HepG2 (cell line): ENCODE data around the gene DNAAF8. TPM values are rescaled to one million over a fixed set of nuclear protein-coding genes. Genes with fewer than 3 reads are reported as not detected.

Experiments used
- CCAR2 ChIP-seq: fragments of 200-400 bp; formaldehyde crosslinking; optimal IDR thresholded peaks from 2 replicates; pipeline ENCODE3; 2018; ENCODE audit warnings: low read depth, mild to moderate bottlenecking, low read length, moderate library complexity
- CCDC6 ChIP-seq: sonication (generic); formaldehyde crosslinking; IDR thresholded peaks from 2 replicates; pipeline ENCODE4 v1.8.1; 2022; ENCODE audit warnings: mild to moderate bottlenecking, missing genetic modification reagents, moderate library complexity
- CEBPG ChIP-seq: IDR thresholded peaks from 2 replicates; pipeline ENCODE4 v1.6.1; 2016
- GATAD2A ChIP-seq: IDR thresholded peaks from 2 replicates; pipeline ENCODE4 v1.6.1; 2016
- HCFC1 ChIP-seq: fragments of 150-350 bp; IDR thresholded peaks from 2 replicates; pipeline ENCODE4 v1.6.1; 2014; ENCODE audit warnings: low read depth, low read length
- MIER3 ChIP-seq: IDR thresholded peaks from 2 replicates; pipeline ENCODE4 v1.6.1; 2016; ENCODE audit warnings: missing compliant biosample characterization, borderline replicate concordance
- MXD4 ChIP-seq: IDR thresholded peaks from 2 replicates; pipeline ENCODE4 v1.6.1; 2016; ENCODE audit warnings: mild to moderate bottlenecking, missing biosample characterization, missing genetic modification reagents
- NFRKB ChIP-seq: fragments of 450-650 bp; IDR thresholded peaks from 2 replicates; pipeline ENCODE4 v1.6.1; 2017
- NRL ChIP-seq: sonication (generic); formaldehyde crosslinking; IDR thresholded peaks from 2 replicates; pipeline ENCODE4 v1.5.0; 2020; ENCODE audit warnings: missing genetic modification reagents, mild to moderate bottlenecking, moderate library complexity, borderline replicate concordance
- TMF1 ChIP-seq: sonication (generic); formaldehyde crosslinking; IDR thresholded peaks from 2 replicates; pipeline ENCODE4 v1.8.1; 2022; ENCODE audit warnings: low read depth, missing genetic modification reagents
- ZNF713 ChIP-seq: sonication (generic); formaldehyde crosslinking; IDR thresholded peaks from 2 replicates; pipeline ENCODE4 v1.4.0; 2020; ENCODE audit warnings: mild to moderate bottlenecking, missing genetic modification reagents
- ZNF816 ChIP-seq: sonication (generic); formaldehyde crosslinking; IDR thresholded peaks from 2 replicates; pipeline ENCODE4 v1.8.0; 2022; ENCODE audit warnings: missing genetic modification reagents, mild to moderate bottlenecking, borderline replicate concordance
- ZSCAN20 ChIP-seq: sonication (generic); formaldehyde crosslinking; IDR thresholded peaks from 2 replicates; pipeline ENCODE4 v1.4.0; 2020; ENCODE audit warnings: missing genetic modification reagents, mild to moderate bottlenecking, borderline replicate concordance
- polyA plus RNA-seq, 8 experiments: library from polyadenylated mRNA; depleted of rRNA in 3 of 8; stranded (reverse) in 7 of 8; unstranded in 1 of 8; fragments of >200 nt; fragmentation: Illumina TruSeq in 4 of 8; extraction: Trizol in 4 of 8; gene quantifications; 2 replicates each; pipeline versions ENCODE4 v1.2.1 to v1.2.3, GENCODE V29; 2011 to 2016; ENCODE audit warnings: low read depth in 4 of 8, missing spikeins in 1 of 8, mixed read lengths in 1 of 8; ENCODE audit not compliant: insufficient read depth in 1 of 8
- total RNA-seq, 5 experiments: library from RNA; depleted of rRNA; stranded (reverse); fragments of >200 nt; fragmentation: Illumina TruSeq; extraction: Trizol; gene quantifications; 2 replicates each; pipeline ENCODE4 v1.2.3, GENCODE V29; 2016; ENCODE audit warnings: low read depth in 1 of 5
- TF ChIP-seq, protein P1 (sequence below), 2 experiments: IDR thresholded peaks; 2 replicates each; pipeline ENCODE4 v1.6.1; 2011 to 2012; ENCODE audit warnings: low read length in 2 of 2, borderline replicate concordance in 1 of 2, low read depth in 1 of 2, mild to moderate bottlenecking in 1 of 2, moderate library complexity in 1 of 2
- TF ChIP-seq, protein P2 (sequence below): sonication (generic); formaldehyde crosslinking; IDR thresholded peaks from 2 replicates; pipeline ENCODE4 v1.8.1; 2023; ENCODE audit warnings: missing genetic modification reagents, mild to moderate bottlenecking, borderline replicate concordance
- TF ChIP-seq, protein P3 (sequence below): sonication (generic); formaldehyde crosslinking; IDR thresholded peaks from 2 replicates; pipeline ENCODE4 v1.4.0; 2020; ENCODE audit warnings: missing genetic modification reagents
- TF ChIP-seq, protein P4 (sequence below): sonication (generic); formaldehyde crosslinking; IDR thresholded peaks from 2 replicates; pipeline ENCODE4 v1.9.0; 2021; ENCODE audit warnings: mild to moderate bottlenecking, missing genetic modification reagents

Gene DNAAF8
- total and polyA plus RNA-seq, 2 of the 13 experiments (the other 11 are each of a cell fraction or from before 2014, with no cell fraction given) = 0.44 TPM; not detected in 1

DNA sequence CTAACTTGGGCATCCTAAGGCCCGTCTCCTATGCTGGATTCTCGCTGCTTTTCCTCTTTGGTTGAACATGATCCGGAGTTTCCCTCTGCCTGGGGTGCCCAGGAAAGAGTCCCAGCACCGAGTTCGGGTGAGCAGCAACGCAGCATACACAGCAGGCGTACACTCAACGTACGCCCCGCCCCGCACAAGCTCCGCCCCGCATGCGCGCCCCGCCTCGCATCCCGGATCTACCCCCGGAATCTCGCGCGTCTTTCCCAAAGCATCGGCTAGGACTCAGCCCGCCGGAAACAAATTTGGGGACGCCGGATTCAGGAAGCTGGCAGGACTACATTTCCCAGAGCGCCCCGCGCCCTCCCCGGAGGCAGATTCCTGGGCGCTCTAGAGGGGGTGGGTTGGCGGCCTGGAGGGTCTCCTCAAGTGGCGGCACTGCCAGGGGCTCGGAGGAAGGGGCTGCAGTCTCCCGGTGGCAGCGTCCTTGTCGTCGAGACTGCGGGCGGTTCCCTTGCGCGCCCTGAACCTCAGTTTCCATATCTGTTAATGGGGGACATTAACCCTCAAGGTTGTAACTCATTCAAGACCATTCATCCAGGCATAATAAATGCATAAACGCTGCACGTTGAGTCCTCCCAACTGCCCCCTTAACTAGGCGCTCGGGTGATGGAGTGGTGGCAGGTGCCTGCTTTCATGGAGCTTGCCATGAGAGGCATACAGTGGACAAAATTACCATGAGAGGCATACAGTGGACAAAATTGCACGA, 34.4 kb downstream of the DNAAF8 start (continued):
- TF ChIP-seq CEBPG (0 out of 2 replicates have a peak, but pooled peaks have one; percentile 10), CCDC6 (CRISPR knock-in tag) (no peak), ZNF713 (CRISPR knock-in tag) (no peak), NRL (CRISPR knock-in tag) (no peak), GATAD2A (no peak; the same call in 1 of the 2 replicates), ZNF816 (no peak), MXD4 (CRISPR knock-in tag) (0 out of 2 replicates have a peak, but pooled peaks have one; percentile 26), HCFC1 (peak; percentile 87), TMF1 (CRISPR knock-in tag) (no peak), CCAR2 (no peak), NFRKB (no peak), ZSCAN20 (CRISPR knock-in tag) (no peak), MIER3 (peak; percentile 47)
- TF ChIP-seq, protein P1, sequence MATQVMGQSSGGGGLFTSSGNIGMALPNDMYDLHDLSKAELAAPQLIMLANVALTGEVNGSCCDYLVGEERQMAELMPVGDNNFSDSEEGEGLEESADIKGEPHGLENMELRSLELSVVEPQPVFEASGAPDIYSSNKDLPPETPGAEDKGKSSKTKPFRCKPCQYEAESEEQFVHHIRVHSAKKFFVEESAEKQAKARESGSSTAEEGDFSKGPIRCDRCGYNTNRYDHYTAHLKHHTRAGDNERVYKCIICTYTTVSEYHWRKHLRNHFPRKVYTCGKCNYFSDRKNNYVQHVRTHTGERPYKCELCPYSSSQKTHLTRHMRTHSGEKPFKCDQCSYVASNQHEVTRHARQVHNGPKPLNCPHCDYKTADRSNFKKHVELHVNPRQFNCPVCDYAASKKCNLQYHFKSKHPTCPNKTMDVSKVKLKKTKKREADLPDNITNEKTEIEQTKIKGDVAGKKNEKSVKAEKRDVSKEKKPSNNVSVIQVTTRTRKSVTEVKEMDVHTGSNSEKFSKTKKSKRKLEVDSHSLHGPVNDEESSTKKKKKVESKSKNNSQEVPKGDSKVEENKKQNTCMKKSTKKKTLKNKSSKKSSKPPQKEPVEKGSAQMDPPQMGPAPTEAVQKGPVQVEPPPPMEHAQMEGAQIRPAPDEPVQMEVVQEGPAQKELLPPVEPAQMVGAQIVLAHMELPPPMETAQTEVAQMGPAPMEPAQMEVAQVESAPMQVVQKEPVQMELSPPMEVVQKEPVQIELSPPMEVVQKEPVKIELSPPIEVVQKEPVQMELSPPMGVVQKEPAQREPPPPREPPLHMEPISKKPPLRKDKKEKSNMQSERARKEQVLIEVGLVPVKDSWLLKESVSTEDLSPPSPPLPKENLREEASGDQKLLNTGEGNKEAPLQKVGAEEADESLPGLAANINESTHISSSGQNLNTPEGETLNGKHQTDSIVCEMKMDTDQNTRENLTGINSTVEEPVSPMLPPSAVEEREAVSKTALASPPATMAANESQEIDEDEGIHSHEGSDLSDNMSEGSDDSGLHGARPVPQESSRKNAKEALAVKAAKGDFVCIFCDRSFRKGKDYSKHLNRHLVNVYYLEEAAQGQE (IDR thresholded peaks at IDR 0.05; ENCODE audit: borderline replicate concordance in 1 of 2, low read depth in 1 of 2, low read length in 2 of 2) = no peak
- TF ChIP-seq, protein P2, sequence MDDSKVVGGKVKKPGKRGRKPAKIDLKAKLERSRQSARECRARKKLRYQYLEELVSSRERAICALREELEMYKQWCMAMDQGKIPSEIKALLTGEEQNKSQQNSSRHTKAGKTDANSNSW (CRISPR knock-in tag) = no peak
- TF ChIP-seq, protein P3, sequence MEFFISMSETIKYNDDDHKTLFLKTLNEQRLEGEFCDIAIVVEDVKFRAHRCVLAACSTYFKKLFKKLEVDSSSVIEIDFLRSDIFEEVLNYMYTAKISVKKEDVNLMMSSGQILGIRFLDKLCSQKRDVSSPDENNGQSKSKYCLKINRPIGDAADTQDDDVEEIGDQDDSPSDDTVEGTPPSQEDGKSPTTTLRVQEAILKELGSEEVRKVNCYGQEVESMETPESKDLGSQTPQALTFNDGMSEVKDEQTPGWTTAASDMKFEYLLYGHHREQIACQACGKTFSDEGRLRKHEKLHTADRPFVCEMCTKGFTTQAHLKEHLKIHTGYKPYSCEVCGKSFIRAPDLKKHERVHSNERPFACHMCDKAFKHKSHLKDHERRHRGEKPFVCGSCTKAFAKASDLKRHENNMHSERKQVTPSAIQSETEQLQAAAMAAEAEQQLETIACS = no peak
- TF ChIP-seq, protein P4, sequence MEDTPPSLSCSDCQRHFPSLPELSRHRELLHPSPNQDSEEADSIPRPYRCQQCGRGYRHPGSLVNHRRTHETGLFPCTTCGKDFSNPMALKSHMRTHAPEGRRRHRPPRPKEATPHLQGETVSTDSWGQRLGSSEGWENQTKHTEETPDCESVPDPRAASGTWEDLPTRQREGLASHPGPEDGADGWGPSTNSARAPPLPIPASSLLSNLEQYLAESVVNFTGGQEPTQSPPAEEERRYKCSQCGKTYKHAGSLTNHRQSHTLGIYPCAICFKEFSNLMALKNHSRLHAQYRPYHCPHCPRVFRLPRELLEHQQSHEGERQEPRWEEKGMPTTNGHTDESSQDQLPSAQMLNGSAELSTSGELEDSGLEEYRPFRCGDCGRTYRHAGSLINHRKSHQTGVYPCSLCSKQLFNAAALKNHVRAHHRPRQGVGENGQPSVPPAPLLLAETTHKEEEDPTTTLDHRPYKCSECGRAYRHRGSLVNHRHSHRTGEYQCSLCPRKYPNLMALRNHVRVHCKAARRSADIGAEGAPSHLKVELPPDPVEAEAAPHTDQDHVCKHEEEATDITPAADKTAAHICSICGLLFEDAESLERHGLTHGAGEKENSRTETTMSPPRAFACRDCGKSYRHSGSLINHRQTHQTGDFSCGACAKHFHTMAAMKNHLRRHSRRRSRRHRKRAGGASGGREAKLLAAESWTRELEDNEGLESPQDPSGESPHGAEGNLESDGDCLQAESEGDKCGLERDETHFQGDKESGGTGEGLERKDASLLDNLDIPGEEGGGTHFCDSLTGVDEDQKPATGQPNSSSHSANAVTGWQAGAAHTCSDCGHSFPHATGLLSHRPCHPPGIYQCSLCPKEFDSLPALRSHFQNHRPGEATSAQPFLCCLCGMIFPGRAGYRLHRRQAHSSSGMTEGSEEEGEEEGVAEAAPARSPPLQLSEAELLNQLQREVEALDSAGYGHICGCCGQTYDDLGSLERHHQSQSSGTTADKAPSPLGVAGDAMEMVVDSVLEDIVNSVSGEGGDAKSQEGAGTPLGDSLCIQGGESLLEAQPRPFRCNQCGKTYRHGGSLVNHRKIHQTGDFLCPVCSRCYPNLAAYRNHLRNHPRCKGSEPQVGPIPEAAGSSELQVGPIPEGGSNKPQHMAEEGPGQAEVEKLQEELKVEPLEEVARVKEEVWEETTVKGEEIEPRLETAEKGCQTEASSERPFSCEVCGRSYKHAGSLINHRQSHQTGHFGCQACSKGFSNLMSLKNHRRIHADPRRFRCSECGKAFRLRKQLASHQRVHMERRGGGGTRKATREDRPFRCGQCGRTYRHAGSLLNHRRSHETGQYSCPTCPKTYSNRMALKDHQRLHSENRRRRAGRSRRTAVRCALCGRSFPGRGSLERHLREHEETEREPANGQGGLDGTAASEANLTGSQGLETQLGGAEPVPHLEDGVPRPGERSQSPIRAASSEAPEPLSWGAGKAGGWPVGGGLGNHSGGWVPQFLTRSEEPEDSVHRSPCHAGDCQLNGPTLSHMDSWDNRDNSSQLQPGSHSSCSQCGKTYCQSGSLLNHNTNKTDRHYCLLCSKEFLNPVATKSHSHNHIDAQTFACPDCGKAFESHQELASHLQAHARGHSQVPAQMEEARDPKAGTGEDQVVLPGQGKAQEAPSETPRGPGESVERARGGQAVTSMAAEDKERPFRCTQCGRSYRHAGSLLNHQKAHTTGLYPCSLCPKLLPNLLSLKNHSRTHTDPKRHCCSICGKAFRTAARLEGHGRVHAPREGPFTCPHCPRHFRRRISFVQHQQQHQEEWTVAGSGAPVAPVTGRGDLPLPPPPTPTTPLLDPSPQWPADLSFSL (CRISPR knock-in tag) = no peak
